Measurements from ENCODE around the gene CBX7. TPM values are rescaled to one million over a fixed set of nuclear protein-coding genes. Genes with fewer than 3 reads are reported as not detected.

CBX7 gene

GRCh38 chr22:39081016-39081415 is 71.5 kb downstream of the CBX7 start:
- no peaks in the 10 kb centered on the region for H3K36me3 ChIP-seq (ENCODE audit: insufficient read depth, low read length)

More at GRCh38 chr22:39081016-39081415, 71.5 kb downstream of the CBX7 start:
- Histone ChIP-seq H3K4me1 (ENCODE audit: control insufficient read depth, insufficient read depth, low read length) (peaks cover 7% of the 10 kb centered on the region), H3K9me3 (replicated peaks; ENCODE audit: low read length) (no peaks in the 10 kb centered on the region), H3K9ac (ENCODE audit: low read depth, low read length) (no peak overlapping the region), H3K4me3 (ENCODE audit: low read length) (no peak overlapping the region), H3K4me2 (ENCODE audit: low read length) (no peak overlapping the region), H3K27me3 (ENCODE audit: control insufficient read depth, insufficient read depth, low read length) (no peaks in the 10 kb centered on the region)

Small RNA genes lying within 50 kb of the gene (small RNA-seq; reads per million reads assigned to genes)
- not detected for gene COX5BP7

Measured in skeletal muscle satellite cell (primary cell).